SK-N-MC (cell line): ENCODE results near the gene C2CD5.

Source experiments
- DNase-seq: peaks from one replicate; pipeline ENCODE4 v3.0.0-alpha.2; 2011; ENCODE audit warnings: low read depth, low spot score
- H3K27ac ChIP-seq: fragments of 200-600 bp; sonication (generic); 2 replicates; pipeline ENCODE4 v1.5.1; 2016; ENCODE audit warnings: mixed run types
- H3K36me3 ChIP-seq: fragments of 200-600 bp; sonication (generic); 2 replicates; pipeline ENCODE4 v1.6.1; 2017; ENCODE audit warnings: antibody characterized with exemption, low read length, mixed read lengths; ENCODE audit not compliant: insufficient read depth
- H3K4me3 ChIP-seq: fragments of 200-600 bp; sonication (generic); 2 replicates; pipeline ENCODE4 v1.5.1; 2016
- H3K9ac ChIP-seq: fragments of 200-600 bp; sonication (generic); 2 replicates; pipeline ENCODE4 v1.8.0; 2017; ENCODE audit warnings: mixed run types, mixed read lengths; ENCODE audit not compliant: insufficient read length
- H3K9me3 ChIP-seq: fragments of 200-600 bp; sonication (generic); 2 replicates; pipeline ENCODE4 v1.6.1; 2017; ENCODE audit warnings: low read depth, mild to moderate bottlenecking, antibody characterized with exemption, low read length, moderate library complexity, mixed read lengths
- EZH2 ChIP-seq: fragments of 200-600 bp; sonication (generic); IDR thresholded peaks from one replicate; pipeline ENCODE4 v1.6.1; 2017; ENCODE audit warnings: antibody characterized with exemption
- FOXP2 ChIP-seq: optimal IDR thresholded peaks from 2 replicates; pipeline ENCODE3; 2011; ENCODE audit warnings: mild to moderate bottlenecking, moderate library complexity; ENCODE audit not compliant: insufficient read depth; ENCODE audit errors: extremely low read length, control extremely low read depth
- POLR2AphosphoS5 ChIP-seq: IDR thresholded peaks from 2 replicates; pipeline ENCODE4 v1.6.1; 2012; ENCODE audit warnings: mild to moderate bottlenecking, low read depth, low read length, borderline replicate concordance

The C2CD5 gene, protein sequence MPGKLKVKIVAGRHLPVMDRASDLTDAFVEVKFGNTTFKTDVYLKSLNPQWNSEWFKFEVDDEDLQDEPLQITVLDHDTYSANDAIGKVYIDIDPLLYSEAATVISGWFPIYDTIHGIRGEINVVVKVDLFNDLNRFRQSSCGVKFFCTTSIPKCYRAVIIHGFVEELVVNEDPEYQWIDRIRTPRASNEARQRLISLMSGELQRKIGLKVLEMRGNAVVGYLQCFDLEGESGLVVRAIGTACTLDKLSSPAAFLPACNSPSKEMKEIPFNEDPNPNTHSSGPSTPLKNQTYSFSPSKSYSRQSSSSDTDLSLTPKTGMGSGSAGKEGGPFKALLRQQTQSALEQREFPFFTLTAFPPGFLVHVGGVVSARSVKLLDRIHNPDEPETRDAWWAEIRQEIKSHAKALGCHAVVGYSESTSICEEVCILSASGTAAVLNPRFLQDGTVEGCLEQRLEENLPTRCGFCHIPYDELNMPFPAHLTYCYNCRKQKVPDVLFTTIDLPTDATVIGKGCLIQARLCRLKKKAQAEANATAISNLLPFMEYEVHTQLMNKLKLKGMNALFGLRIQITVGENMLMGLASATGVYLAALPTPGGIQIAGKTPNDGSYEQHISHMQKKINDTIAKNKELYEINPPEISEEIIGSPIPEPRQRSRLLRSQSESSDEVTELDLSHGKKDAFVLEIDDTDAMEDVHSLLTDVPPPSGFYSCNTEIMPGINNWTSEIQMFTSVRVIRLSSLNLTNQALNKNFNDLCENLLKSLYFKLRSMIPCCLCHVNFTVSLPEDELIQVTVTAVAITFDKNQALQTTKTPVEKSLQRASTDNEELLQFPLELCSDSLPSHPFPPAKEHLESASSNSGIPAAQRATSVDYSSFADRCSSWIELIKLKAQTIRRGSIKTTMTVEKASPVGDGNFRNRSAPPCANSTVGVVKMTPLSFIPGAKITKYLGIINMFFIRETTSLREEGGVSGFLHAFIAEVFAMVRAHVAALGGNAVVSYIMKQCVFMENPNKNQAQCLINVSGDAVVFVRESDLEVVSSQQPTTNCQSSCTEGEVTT

DNA sequence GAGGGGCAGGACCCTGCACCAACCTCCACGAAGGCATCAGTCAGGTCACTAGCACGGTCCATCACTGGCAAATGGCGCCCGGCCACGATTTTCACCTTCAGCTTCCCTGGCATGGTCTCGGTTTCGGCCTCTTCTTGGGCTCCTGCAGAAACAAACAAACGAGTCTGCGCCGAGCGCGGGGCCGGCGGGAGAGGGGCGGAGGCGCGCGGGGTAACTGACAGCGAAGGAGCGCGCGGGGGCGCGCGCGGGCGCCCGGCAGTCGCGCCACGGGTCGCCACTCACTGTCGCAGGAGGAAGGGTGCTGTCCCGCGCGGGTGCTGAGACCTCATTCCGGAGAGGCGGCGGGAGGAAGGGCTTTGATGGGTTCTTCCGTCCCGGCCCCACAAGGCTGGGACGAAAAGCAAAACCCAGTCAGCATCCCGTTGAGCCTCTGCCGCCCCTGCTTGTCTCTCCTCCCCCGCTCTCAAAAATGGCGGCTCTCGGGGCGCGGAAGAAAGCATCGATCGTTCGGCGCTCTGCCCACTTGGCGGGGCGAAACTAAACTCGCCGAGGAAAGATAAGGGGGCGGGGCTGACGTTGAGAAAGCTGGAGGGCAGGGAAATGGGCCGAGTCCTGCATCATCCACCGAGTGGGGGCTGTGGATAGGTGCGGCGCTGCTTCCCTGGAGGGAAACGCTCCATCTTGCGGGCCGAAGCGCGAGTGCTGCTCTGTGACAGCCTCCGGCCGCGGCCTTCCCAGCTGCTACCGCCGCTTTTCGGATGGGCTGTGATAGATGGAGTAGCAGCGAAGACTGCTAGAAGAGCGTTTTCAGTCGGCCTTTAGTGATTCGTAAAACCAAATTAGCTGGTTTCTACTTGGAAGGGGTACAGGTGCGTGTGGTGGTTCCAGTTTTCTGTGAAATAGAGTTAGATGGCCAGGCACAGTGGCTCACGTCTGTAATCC lies at the start of gene C2CD5:
TSS of gene C2CD5 (minus strand) at position 505 of the 942 bp plus-strand sequence. CDS start at position 113, 392 bp downstream.
- H3K36me3 ChIP-seq, result peaks cover 2% of the 10 kb centered on the region; the same call in 1 of the 2 replicates
- no peaks in the 10 kb centered on the region for H3K9me3 ChIP-seq
- TF ChIP-seq EZH2, result no peak
- TF ChIP-seq FOXP2, result peak; percentile 31
- TF ChIP-seq POLR2AphosphoS5, result peak; percentile 85
- peak; percentile 79 for DNase-seq
- H3K9ac ChIP-seq, result peak within 1 kb of the TSS; percentile 84
- H3K27ac ChIP-seq, result peak within 1 kb of the TSS; percentile 79
- H3K4me3 ChIP-seq, result peak within 1 kb of the TSS; percentile 97

DNA sequence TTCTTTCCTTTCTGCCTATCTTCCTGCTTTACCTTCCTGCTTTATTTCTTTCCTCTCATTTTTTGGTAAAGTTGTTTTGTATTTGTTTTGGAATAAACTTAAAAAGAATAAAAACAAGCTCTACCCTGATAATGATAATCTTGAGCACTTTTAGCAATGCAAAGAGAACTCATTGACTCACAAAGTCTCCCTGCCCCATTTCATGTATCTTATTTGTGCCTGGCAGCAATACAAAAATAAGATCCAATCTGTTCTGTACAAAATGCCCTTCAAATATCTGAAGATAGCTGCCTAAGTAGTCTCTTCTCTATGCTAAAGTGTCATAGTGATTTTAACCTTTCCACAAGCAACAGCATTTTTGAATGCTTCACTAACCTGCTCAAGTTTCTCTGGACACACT lies 49.5 kb upstream of the C2CD5 start:
- no peak overlapping the region for H3K27ac ChIP-seq
- no peak overlapping the region for H3K4me3 ChIP-seq
- no peaks in the 10 kb centered on the region for H3K9me3 ChIP-seq
- H3K36me3 ChIP-seq, result no peaks in the 10 kb centered on the region
- no peak for DNase-seq
- H3K9ac ChIP-seq, result no peak overlapping the region
- TF ChIP-seq POLR2AphosphoS5 (no peak), EZH2 (no peak), FOXP2 (no peak)

DNA sequence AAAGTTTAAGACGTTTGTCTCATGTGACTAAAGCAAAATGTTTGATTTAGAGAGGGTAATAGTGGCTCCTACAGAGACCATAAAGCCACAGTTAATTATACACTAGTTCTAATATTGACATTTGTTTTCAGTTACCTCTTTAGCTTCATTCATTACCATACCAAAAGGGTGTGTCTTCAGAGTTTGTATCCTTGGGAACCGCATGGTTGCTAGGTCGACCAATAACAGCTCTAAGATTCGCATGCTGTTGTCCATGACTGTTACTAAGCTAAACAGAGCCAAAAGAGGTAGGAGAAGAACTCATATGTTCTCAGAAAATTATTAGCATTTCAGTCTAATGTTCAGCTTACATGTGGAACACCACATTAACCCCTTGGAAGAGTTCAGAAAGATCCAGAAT lies 44.5 kb upstream of the C2CD5 start:
- H3K9ac ChIP-seq, result no peak overlapping the region
- H3K4me3 ChIP-seq, result no peak overlapping the region
- DNase-seq, result no peak
- TF ChIP-seq FOXP2 (no peak), EZH2 (no peak), POLR2AphosphoS5 (no peak)
- H3K36me3 ChIP-seq, result no peaks in the 10 kb centered on the region
- no peaks in the 10 kb centered on the region for H3K9me3 ChIP-seq
- H3K27ac ChIP-seq, result no peak overlapping the region

DNA sequence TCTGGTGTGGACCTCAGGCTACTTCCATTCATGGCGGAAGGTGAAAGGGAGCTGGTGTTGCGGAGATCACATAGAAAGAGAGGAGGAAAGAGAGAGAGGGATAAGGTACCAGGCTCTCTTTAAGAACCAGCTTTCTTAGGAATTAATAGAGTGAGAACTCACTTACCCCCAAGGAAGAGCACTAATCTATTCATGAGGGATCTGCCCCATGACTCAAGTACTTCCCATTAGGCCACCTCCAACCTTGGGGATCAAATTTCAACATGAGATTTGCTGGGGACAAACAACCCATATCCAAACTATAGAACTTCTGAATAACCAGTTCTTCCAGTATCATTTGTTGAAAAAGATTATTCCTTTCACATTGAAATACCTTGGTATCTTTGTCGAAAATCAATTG lies 34.0 kb upstream of the C2CD5 start:
- DNase-seq, result no peak
- Histone ChIP-seq H3K4me3 (no peak overlapping the region), H3K27ac (no peak overlapping the region), H3K9ac (no peak overlapping the region), H3K36me3 (no peaks in the 10 kb centered on the region), H3K9me3 (no peaks in the 10 kb centered on the region)
- TF ChIP-seq EZH2 (no peak), POLR2AphosphoS5 (no peak), FOXP2 (no peak)

DNA sequence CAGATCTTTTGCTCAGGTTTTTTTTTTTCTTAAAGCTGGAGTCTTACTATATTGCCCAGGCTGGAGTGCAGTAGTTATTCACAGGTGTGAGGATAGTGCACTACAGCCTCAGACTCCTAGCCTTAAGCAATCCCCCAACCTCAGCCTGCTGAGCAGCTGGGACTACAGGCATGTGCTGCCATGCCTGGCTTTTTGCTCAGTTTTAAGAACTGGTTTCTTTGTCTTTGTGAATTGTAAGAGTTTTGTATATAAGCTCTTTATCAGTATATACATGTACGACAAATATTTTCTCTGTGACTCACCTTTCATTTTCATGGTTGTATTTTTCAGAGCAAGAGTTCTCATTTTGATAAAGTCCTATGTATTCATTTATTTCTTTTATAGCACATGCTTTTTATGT lies 33.3 kb upstream of the C2CD5 start:
- no peak for DNase-seq

DNA sequence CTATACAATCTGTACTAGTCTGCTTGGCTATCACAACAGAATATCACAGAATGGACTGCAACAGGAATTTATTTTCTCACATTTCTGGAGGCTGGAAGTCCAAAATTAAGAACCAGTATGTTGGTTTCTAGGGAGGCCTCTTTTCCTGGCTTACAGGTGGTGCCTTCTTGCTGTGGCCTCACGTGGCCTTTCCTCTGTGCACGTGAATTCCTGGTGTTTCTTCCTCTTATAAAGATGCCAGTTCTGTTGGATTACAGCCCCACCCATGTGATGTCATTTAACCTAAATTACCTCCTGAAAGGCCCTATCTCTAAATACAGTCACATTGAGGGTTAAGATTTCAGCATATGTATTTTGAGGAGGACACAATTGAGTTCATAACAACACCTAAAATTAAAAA lies 32.1 kb upstream of the C2CD5 start:
- H3K4me3 ChIP-seq, result no peak overlapping the region
- H3K9me3 ChIP-seq, result no peaks in the 10 kb centered on the region
- H3K27ac ChIP-seq, result no peak overlapping the region
- no peak for TF ChIP-seq FOXP2
- TF ChIP-seq POLR2AphosphoS5, result no peak
- no peak for TF ChIP-seq EZH2
- H3K9ac ChIP-seq, result no peak overlapping the region
- no peaks in the 10 kb centered on the region for H3K36me3 ChIP-seq
- DNase-seq, result no peak

More for the DNA sequence above, 33.3 kb upstream of the C2CD5 start:
- Histone ChIP-seq H3K9me3 (no peaks in the 10 kb centered on the region), H3K27ac (no peak overlapping the region), H3K4me3 (no peak overlapping the region), H3K36me3 (no peaks in the 10 kb centered on the region), H3K9ac (no peak overlapping the region)
- no peak for TF ChIP-seq POLR2AphosphoS5
- no peak for TF ChIP-seq EZH2
- TF ChIP-seq FOXP2, result no peak

DNA sequence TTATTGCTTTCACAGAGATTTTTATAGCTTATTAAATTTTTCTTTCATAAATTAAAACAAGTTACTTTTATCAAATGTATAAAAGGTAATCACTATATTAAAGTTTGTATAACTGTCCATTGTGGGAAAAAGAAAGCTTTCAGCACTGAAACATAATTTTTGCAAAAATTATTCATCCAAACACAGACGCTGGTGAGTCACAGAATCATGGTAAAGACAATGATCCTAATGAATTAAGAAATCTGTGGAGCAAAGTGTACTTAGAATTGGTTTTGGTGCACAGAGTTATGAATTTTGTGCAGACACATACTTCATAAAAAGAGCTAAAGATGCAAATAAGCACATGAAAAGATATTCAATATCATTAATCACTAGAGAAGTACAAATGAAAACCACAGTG lies 31.7 kb upstream of the C2CD5 start:
- H3K27ac ChIP-seq, result no peak overlapping the region
- H3K36me3 ChIP-seq, result no peaks in the 10 kb centered on the region
- H3K9me3 ChIP-seq, result no peaks in the 10 kb centered on the region
- TF ChIP-seq POLR2AphosphoS5 (no peak), EZH2 (no peak)
- no peak overlapping the region for H3K4me3 ChIP-seq
- H3K9ac ChIP-seq, result no peak overlapping the region
- DNase-seq, result no peak

DNA sequence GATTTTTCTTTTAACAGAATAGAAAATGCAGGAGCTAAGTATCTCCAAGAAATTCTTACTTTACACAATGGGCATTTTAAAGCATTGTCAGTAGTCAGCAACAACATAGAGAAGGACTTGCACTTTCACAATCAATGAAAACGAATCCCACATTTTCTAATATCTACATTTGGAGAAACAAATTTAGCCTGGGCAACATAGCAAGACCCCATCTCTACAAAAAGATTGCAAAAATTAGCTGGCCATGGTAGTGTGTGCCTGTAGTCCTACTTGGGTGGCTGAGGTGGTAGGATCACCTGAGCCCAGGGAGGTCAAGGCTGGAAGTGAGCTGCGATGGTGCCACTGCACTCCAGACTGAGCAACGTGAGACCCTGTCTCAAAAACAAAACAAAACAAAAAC lies 30.6 kb upstream of the C2CD5 start:
- H3K4me3 ChIP-seq, result no peak overlapping the region
- TF ChIP-seq FOXP2 (no peak), POLR2AphosphoS5 (no peak), EZH2 (no peak)
- H3K9ac ChIP-seq, result no peak overlapping the region
- no peaks in the 10 kb centered on the region for H3K9me3 ChIP-seq
- DNase-seq, result no peak
- no peaks in the 10 kb centered on the region for H3K36me3 ChIP-seq
- H3K27ac ChIP-seq, result no peak overlapping the region
